ENCODE measurements around the gene ZNF700.

DNA sequence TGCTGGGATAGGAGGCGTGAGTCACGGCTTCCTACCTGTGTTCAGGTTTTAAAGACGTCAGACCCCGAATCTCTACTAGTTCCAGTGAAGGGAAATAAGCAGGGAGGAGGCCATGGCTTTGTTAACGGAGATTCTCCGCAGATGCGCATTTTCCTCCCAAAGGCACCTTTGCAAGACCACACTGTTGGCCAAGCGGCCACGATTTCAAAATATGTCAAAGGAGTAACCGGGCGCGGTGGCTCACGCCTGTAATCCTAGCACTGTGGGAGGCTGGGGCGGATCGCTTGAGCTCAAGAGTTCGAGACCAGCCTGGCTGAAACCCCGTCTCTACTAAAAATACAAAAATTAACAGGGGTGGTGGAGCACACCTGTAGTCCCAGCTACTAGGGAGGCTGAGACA is 61.8 kb downstream of the ZNF700 start:
- TF ChIP-seq, protein P1, sequence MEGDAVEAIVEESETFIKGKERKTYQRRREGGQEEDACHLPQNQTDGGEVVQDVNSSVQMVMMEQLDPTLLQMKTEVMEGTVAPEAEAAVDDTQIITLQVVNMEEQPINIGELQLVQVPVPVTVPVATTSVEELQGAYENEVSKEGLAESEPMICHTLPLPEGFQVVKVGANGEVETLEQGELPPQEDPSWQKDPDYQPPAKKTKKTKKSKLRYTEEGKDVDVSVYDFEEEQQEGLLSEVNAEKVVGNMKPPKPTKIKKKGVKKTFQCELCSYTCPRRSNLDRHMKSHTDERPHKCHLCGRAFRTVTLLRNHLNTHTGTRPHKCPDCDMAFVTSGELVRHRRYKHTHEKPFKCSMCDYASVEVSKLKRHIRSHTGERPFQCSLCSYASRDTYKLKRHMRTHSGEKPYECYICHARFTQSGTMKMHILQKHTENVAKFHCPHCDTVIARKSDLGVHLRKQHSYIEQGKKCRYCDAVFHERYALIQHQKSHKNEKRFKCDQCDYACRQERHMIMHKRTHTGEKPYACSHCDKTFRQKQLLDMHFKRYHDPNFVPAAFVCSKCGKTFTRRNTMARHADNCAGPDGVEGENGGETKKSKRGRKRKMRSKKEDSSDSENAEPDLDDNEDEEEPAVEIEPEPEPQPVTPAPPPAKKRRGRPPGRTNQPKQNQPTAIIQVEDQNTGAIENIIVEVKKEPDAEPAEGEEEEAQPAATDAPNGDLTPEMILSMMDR (IDR thresholded peaks at IDR 0.05; ENCODE audit: poor library complexity, severe bottlenecking), result no peak
- TF ChIP-seq SMC3 (conservative IDR thresholded peaks at IDR 0.05; ENCODE audit: poor library complexity) (no peak), POLR2AphosphoS5 (IDR thresholded peaks at IDR 0.05) (no peak), RAD21 (conservative IDR thresholded peaks at IDR 0.05) (no peak), MXI1 (conservative IDR thresholded peaks at IDR 0.05; ENCODE audit: poor library complexity, severe bottlenecking) (no peak), EZH2 (IDR thresholded peaks at IDR 0.05; ENCODE audit: borderline replicate concordance, insufficient read depth, low read length, poor library complexity, severe bottlenecking) (no peak), EP300 (conservative IDR thresholded peaks at IDR 0.05; ENCODE audit: poor library complexity, severe bottlenecking) (no peak), TAF1 (IDR thresholded peaks at IDR 0.05; ENCODE audit: low read depth) (no peak)
- TF ChIP-seq, protein P2, sequence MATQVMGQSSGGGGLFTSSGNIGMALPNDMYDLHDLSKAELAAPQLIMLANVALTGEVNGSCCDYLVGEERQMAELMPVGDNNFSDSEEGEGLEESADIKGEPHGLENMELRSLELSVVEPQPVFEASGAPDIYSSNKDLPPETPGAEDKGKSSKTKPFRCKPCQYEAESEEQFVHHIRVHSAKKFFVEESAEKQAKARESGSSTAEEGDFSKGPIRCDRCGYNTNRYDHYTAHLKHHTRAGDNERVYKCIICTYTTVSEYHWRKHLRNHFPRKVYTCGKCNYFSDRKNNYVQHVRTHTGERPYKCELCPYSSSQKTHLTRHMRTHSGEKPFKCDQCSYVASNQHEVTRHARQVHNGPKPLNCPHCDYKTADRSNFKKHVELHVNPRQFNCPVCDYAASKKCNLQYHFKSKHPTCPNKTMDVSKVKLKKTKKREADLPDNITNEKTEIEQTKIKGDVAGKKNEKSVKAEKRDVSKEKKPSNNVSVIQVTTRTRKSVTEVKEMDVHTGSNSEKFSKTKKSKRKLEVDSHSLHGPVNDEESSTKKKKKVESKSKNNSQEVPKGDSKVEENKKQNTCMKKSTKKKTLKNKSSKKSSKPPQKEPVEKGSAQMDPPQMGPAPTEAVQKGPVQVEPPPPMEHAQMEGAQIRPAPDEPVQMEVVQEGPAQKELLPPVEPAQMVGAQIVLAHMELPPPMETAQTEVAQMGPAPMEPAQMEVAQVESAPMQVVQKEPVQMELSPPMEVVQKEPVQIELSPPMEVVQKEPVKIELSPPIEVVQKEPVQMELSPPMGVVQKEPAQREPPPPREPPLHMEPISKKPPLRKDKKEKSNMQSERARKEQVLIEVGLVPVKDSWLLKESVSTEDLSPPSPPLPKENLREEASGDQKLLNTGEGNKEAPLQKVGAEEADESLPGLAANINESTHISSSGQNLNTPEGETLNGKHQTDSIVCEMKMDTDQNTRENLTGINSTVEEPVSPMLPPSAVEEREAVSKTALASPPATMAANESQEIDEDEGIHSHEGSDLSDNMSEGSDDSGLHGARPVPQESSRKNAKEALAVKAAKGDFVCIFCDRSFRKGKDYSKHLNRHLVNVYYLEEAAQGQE (IDR thresholded peaks at IDR 0.05; ENCODE audit: borderline replicate concordance), result no peak

Data from neural cell (in vitro differentiated cells).